Astrocyte of the cerebellum (primary cell): ENCODE measurements around the gene SRRT.

Experiments
- DNase-seq: peaks from one replicate; pipeline ENCODE4 v3.0.0-alpha.2; 2011; ENCODE audit warnings: low read depth
- H3K4me3 ChIP-seq: 2 replicates; pipeline ENCODE4 v1.5.1; 2011; ENCODE audit warnings: mild to moderate bottlenecking, low read depth, low read length, moderate library complexity
- in situ Hi-C: cut with HindIII; loops from 2 replicates; pipeline ENCODE4 v1.10.0; 2017; ENCODE audit warnings: low sequenced_read_pairs
- TF ChIP-seq, protein P1 (sequence below): IDR thresholded peaks from 2 replicates; pipeline ENCODE4 v1.5.1; 2012; ENCODE audit warnings: low read length, low read depth, moderate library complexity, mild to moderate bottlenecking; ENCODE audit errors: missing control alignments

Gene SRRT

DNA sequence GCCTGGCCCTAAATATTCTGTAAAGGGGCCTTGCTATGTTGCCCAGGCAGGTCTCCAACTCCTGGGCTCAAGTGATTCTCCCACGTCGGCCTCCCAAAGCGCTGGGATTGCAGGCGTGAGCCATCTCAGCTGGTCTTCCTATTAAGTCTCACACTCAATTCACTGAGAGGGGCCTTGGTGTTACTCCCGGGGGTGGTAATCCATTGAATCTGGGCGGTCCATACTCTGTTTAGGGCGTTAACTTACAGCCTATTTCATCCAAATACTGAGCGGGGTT, 665 bp upstream of the SRRT start:
- DNase-seq: no peak
- in situ Hi-C loops: no loop called here
- TF ChIP-seq, protein P1, sequence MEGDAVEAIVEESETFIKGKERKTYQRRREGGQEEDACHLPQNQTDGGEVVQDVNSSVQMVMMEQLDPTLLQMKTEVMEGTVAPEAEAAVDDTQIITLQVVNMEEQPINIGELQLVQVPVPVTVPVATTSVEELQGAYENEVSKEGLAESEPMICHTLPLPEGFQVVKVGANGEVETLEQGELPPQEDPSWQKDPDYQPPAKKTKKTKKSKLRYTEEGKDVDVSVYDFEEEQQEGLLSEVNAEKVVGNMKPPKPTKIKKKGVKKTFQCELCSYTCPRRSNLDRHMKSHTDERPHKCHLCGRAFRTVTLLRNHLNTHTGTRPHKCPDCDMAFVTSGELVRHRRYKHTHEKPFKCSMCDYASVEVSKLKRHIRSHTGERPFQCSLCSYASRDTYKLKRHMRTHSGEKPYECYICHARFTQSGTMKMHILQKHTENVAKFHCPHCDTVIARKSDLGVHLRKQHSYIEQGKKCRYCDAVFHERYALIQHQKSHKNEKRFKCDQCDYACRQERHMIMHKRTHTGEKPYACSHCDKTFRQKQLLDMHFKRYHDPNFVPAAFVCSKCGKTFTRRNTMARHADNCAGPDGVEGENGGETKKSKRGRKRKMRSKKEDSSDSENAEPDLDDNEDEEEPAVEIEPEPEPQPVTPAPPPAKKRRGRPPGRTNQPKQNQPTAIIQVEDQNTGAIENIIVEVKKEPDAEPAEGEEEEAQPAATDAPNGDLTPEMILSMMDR: no peak
- peak overlapping the region; percentile 77 for H3K4me3 ChIP-seq

DNA sequence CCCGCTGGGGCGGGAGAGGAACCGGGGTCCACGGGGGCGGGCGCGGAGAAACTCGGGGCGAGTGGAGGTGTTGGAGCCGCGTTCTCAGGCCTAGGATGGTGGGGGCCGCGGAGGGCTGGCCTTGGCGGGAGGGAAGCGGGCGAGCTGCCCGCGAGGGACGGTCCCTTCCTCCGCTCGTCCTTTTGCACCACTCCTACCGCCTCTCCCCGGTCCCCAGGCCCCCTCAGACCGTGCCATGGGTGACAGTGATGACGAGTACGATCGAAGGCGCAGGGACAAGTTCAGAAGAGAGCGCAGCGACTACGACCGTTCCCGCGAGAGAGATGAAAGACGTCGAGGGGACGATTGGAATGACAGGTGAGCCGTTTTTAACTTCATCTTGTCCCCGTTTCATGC, 451 bp downstream of the SRRT start:
- H3K4me3 ChIP-seq: peak overlapping the region; percentile 77
- in situ Hi-C loops: no loop called here
- DNase-seq: no peak
- TF ChIP-seq, protein P1: no peak

DNA sequence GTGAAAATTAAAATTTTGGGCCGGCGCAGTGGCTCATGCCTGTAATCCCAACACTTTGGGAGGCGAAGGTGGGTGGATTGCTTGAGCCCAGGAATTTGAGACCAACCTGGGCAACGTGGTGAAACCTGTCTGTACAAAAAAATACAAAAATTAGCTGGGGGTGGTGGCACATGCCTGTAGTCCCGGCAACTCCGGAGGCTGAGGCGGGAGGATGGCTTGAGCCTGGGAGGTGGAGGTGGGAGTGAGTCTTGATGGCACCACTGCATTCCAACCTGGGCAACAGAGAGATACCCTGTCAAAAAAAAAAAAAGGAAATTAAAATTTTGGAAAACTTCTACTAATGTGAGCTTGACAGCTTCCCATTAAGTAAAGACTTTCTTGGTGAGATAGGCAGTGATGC, 3.1 kb downstream of the SRRT start:
- no peak overlapping the region for H3K4me3 ChIP-seq

DNA sequence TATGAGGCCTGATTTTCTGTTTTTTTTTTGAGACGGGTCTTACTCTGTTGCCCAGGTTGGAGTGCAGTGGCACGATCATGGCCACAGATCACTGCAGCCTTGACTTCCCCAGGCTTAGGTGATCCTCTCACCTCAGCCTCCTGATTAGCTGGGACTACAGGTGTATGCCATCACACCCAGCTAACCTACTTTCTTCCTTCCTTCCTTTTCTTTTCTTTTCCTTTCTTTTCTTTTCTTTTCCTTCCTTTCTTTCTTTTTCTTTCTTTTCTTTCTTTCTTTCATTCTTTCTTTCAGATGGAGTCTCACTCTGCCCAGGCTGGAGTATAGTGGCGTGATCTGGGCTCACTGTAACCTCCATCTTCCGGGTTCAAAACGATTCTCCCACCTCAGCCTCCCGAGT, 3.8 kb downstream of the SRRT start:
- TF ChIP-seq, protein P1: no peak
- no peak for DNase-seq
- H3K4me3 ChIP-seq: no peak overlapping the region
- in situ Hi-C loops: no loop called here

More for the DNA sequence above, 3.1 kb downstream of the SRRT start:
- no peak for DNase-seq
- TF ChIP-seq, protein P1: no peak
- in situ Hi-C loops: no loop called here

DNA sequence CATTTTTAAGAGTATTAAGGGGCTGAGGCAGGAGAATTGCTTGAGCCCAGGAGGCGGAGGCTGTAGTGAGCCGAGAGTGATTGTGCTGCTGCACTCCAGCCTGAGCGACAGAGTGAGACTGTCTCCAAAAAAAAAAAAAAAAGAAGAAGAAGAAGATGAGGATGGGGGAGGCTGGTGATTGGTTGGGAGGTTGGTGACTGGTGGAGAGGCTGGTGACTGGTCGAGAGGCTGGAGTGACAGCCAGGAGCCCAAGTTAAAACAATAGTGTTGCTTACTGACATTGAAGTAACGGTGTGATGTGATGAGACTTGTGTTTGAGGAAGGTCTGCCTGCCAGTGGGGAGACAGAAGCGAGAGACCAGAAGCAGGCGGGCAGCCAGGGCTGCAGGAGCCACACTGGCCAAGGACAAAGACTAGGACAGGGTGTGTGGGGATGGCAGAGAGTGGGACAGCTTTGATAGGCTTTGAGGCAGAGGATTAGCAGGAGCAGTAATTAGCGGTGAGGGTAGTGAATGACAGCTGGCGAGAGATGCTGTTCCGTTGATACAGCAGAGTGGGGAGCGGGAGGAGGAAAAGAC, 4.9 kb downstream of the SRRT start:
- DNase-seq: no peak
- H3K4me3 ChIP-seq: no peak overlapping the region
- in situ Hi-C loops: loop anchor here (10.0 kb wide), 3 partner anchors 65 to 205 kb away; partner anchors contain the start of genes MUC3A and TRIM56
- TF ChIP-seq, protein P1: no peak

DNA sequence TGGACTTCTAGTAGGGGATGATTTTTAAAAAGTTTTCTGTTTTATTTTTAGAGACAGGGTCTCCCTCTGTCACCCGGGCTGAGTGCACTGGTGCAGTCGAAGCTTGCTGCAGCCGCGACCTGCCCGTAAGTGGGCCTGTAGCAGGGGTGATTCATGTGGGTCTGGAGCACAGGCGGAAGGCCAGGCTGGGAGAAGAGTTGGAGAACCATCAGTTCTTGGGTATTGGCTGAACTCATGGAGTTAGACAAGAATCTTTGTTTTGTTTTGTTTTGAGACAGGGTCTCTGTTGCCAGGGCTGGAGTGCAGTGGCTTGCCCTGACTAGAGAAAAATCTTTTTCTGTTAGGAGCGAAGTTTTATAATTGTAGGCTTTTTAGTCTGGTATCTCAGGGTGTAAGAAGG, 5.7 kb downstream of the SRRT start:
- no peak overlapping the region for H3K4me3 ChIP-seq
- TF ChIP-seq, protein P1: no peak
- in situ Hi-C loops: loop anchor here (10.0 kb wide), 3 partner anchors 64 to 204 kb away; partner anchors contain the start of genes MUC3A and TRIM56
- no peak for DNase-seq

DNA sequence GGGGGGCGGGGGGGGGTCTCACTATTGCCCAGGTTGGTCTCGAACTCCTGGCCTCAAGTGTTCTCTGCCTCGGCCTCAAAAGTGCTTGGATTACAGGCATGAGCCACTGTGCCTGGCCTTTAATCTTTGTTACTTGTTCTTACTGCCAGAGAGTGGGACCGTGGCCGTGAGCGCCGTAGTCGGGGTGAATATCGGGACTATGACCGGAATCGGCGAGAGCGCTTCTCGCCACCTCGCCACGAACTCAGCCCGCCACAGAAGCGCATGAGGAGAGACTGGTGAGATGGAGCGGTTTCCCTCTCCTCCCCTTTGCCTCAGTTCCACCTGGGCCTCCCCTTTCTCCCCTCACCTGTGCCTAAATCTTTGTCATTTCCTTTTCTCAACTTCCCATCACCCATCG, 6.2 kb downstream of the SRRT start:
- DNase-seq: no peak
- in situ Hi-C loops: loop anchor here (10.0 kb wide), 3 partner anchors 64 to 204 kb away; partner anchors contain the start of genes MUC3A and TRIM56
- no peak overlapping the region for H3K4me3 ChIP-seq

More for the DNA sequence above, 6.2 kb downstream of the SRRT start:
- TF ChIP-seq, protein P1: no peak
